C4-2B (cell line): Measurements from ENCODE around the gene ZPR1.

Source experiments
- CTCF ChIP-seq: fragments of 450-650 bp; conservative IDR thresholded peaks from 2 replicates; pipeline ENCODE4 v1.5.1; 2017; ENCODE audit warnings: mild to moderate bottlenecking
- ZFX ChIP-seq: fragments of 450-650 bp; IDR thresholded peaks from 2 replicates; pipeline ENCODE4 v1.6.1; 2017

GRCh38 chr11:116831790-116832349 is 44.0 kb upstream of the ZPR1 start:
- TF ChIP-seq CTCF (no peak), ZFX (no peak)
